HepG2 (cell line): Measurements from ENCODE around the gene ZSCAN21. TPM values are rescaled to one million over a fixed set of nuclear protein-coding genes. Genes with fewer than 3 reads are reported as not detected.
A peak's percentile ranks its signal among the peaks of the same experiment; 100 is the strongest.

Experiments
- ATAD3A ChIP-seq: sonication (generic); formaldehyde crosslinking; IDR thresholded peaks from 2 replicates; pipeline ENCODE4 v1.4.0; 2020; ENCODE audit warnings: missing genetic modification reagents
- DZIP1 ChIP-seq: sonication (generic); formaldehyde crosslinking; IDR thresholded peaks from 2 replicates; pipeline ENCODE4 v1.5.0; 2020; ENCODE audit warnings: mild to moderate bottlenecking, missing genetic modification reagents
- HNF4A ChIP-seq: sonication (generic); formaldehyde crosslinking; IDR thresholded peaks from 2 replicates; pipeline ENCODE4 v1.4.0; 2020; ENCODE audit warnings: missing genetic modification reagents
- LBX2 ChIP-seq: sonication (generic); formaldehyde crosslinking; IDR thresholded peaks from 2 replicates; pipeline ENCODE4 v1.5.0; 2020; ENCODE audit warnings: missing genetic modification reagents, mild to moderate bottlenecking, borderline replicate concordance
- NKX3-1 ChIP-seq: sonication (generic); formaldehyde crosslinking; IDR thresholded peaks from 2 replicates; pipeline ENCODE4 v1.5.0; 2020; ENCODE audit warnings: missing genetic modification reagents
- PITX1 ChIP-seq: sonication (generic); formaldehyde crosslinking; IDR thresholded peaks from 2 replicates; pipeline ENCODE4 v1.5.1; 2020; ENCODE audit warnings: mild to moderate bottlenecking, missing genetic modification reagents
- RXRA ChIP-seq: sonication (generic); formaldehyde crosslinking; IDR thresholded peaks from 2 replicates; pipeline ENCODE4 v1.5.1; 2020; ENCODE audit warnings: missing genetic modification reagents
- SIN3A ChIP-seq: IDR thresholded peaks from 2 replicates; pipeline ENCODE4 v1.6.1; 2011; ENCODE audit warnings: low read depth, mild to moderate bottlenecking, control low read depth, low read length, borderline replicate concordance
- SKI ChIP-seq: fragments of 450-650 bp; IDR thresholded peaks from one replicate; pipeline ENCODE4 v1.6.1; 2018; ENCODE audit warnings: mild to moderate bottlenecking; ENCODE audit not compliant: partially characterized antibody
- SNAPC2 ChIP-seq: sonication (generic); formaldehyde crosslinking; IDR thresholded peaks from 2 replicates; pipeline ENCODE4 v1.8.1; 2022; ENCODE audit warnings: mild to moderate bottlenecking, missing genetic modification reagents
- SNAPC4 ChIP-seq: sonication (generic); formaldehyde crosslinking; IDR thresholded peaks from 2 replicates; pipeline ENCODE4 v1.4.0; 2020; ENCODE audit warnings: mild to moderate bottlenecking, missing genetic modification reagents
- TOPORS ChIP-seq: sonication (generic); formaldehyde crosslinking; IDR thresholded peaks from 2 replicates; pipeline ENCODE4 v1.8.0; 2023; ENCODE audit warnings: mild to moderate bottlenecking, missing genetic modification reagents
- TRIM24 ChIP-seq: sonication (generic); formaldehyde crosslinking; IDR thresholded peaks from 2 replicates; pipeline ENCODE4 v1.8.0; 2022; ENCODE audit warnings: mild to moderate bottlenecking, missing genetic modification reagents
- ZNF431 ChIP-seq: sonication (generic); formaldehyde crosslinking; IDR thresholded peaks from 2 replicates; pipeline ENCODE4 v1.9.0; 2022; ENCODE audit warnings: missing genetic modification reagents, low read depth, mild to moderate bottlenecking, borderline replicate concordance
- ZNF432 ChIP-seq: sonication (generic); formaldehyde crosslinking; IDR thresholded peaks from 2 replicates; pipeline ENCODE4 v1.5.0; 2020; ENCODE audit warnings: missing genetic modification reagents, mild to moderate bottlenecking, borderline replicate concordance
- ZNF670 ChIP-seq: sonication (generic); formaldehyde crosslinking; IDR thresholded peaks from 2 replicates; pipeline ENCODE4 v1.8.0; 2022; ENCODE audit warnings: mild to moderate bottlenecking, missing genetic modification reagents, borderline replicate concordance
- polyA plus RNA-seq, 8 experiments: library from polyadenylated mRNA; depleted of rRNA in 3 of 8; stranded (reverse) in 7 of 8; unstranded in 1 of 8; fragments of >200 nt; fragmentation: Illumina TruSeq in 4 of 8; extraction: Trizol in 4 of 8; gene quantifications; 2 replicates each; pipeline versions ENCODE4 v1.2.1 to v1.2.3, GENCODE V29; 2011 to 2016; ENCODE audit warnings: low read depth in 4 of 8, missing spikeins in 1 of 8, mixed read lengths in 1 of 8; ENCODE audit not compliant: insufficient read depth in 1 of 8
- total RNA-seq, 5 experiments: library from RNA; depleted of rRNA; stranded (reverse); fragments of >200 nt; fragmentation: Illumina TruSeq; extraction: Trizol; gene quantifications; 2 replicates each; pipeline ENCODE4 v1.2.3, GENCODE V29; 2016; ENCODE audit warnings: low read depth in 1 of 5
- TF ChIP-seq, protein P1 (sequence below): sonication (generic); formaldehyde crosslinking; IDR thresholded peaks from 2 replicates; pipeline ENCODE4 v1.4.0; 2020; ENCODE audit warnings: missing genetic modification reagents, borderline replicate concordance
- TF ChIP-seq, protein P2 (sequence below): sonication (generic); formaldehyde crosslinking; IDR thresholded peaks from 2 replicates; pipeline ENCODE4 v1.8.1; 2023; ENCODE audit warnings: mild to moderate bottlenecking, inconsistent platforms, moderate library complexity, missing genetic modification reagents, borderline replicate concordance

Gene ZSCAN21
- total and polyA plus RNA-seq, 2 of the 13 experiments (the other 11 are each of a cell fraction or from before 2014, with no cell fraction given) = 7.0 to 10.0 TPM

- no peak; the same call in none of the 2 replicates for TF ChIP-seq DZIP1 (CRISPR knock-in tag)
- TF ChIP-seq NKX3-1 (CRISPR knock-in tag) = peak; percentile 46; the same call in 1 of the 2 replicates
- TF ChIP-seq, protein P1, sequence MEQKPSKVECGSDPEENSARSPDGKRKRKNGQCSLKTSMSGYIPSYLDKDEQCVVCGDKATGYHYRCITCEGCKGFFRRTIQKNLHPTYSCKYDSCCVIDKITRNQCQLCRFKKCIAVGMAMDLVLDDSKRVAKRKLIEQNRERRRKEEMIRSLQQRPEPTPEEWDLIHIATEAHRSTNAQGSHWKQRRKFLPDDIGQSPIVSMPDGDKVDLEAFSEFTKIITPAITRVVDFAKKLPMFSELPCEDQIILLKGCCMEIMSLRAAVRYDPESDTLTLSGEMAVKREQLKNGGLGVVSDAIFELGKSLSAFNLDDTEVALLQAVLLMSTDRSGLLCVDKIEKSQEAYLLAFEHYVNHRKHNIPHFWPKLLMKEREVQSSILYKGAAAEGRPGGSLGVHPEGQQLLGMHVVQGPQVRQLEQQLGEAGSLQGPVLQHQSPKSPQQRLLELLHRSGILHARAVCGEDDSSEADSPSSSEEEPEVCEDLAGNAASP (CRISPR knock-in tag) = no peak; the same call in 1 of the 2 replicates
- TF ChIP-seq, protein P2, sequence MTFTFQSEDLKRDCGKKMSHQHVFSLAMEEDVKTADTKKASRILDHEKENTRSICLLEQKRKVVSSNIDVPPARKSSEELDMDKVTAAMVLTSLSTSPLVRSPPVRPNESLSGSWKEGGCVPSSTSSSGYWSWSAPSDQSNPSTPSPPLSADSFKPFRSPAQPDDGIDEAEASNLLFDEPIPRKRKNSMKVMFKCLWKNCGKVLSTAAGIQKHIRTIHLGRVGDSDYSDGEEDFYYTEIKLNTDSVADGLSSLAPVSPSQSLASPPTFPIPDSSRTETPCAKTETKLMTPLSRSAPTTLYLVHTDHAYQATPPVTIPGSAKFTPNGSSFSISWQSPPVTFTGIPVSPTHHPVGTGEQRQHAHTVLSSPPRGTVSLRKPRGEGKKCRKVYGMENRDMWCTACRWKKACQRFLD (CRISPR knock-in tag) = 0 out of 2 replicates have a peak, but pooled peaks have one; percentile 0
- TF ChIP-seq HNF4A (CRISPR knock-in tag) = peak; percentile 81
- TF ChIP-seq RXRA (CRISPR knock-in tag) = peak; percentile 84
- TF ChIP-seq ZNF670 (CRISPR knock-in tag) = peak; percentile 69
- TF ChIP-seq LBX2 (CRISPR knock-in tag) = no peak
- TF ChIP-seq ZNF431 = no peak
- peak; percentile 96 for TF ChIP-seq TOPORS
- peak; percentile 90; the same call in 1 of the 2 replicates for TF ChIP-seq SNAPC4 (CRISPR knock-in tag)
- no peak for TF ChIP-seq ATAD3A
- TF ChIP-seq SNAPC2 (CRISPR knock-in tag) = peak; percentile 83; the same call in 1 of the 2 replicates
- TF ChIP-seq ZNF432 (CRISPR knock-in tag) = no peak
- peak; percentile 38 for TF ChIP-seq PITX1 (CRISPR knock-in tag)
- peak; percentile 47 for TF ChIP-seq SKI
- TF ChIP-seq TRIM24 (CRISPR knock-in tag) = no peak
- TF ChIP-seq SIN3A = peak; percentile 92; the same call in 1 of the 2 replicates
Observed at GRCh38 chr7:100081535-100082102, 32.0 kb downstream of the ZSCAN21 start, which contains the start of gene ZNF3 (continued).
